Activated CD4-positive, CD25-positive, alpha-beta regulatory T cell (primary cell): ENCODE results near the gene NEK7.
"Not testable (repeated sequence)": the region's sequence is repeated elsewhere in the genome, so short reads cannot be mapped to it uniquely, and the experiment has no call there.

Experiments used
- DNase-seq, 4 experiments: peaks; one replicate each; lab custom pipeline; 2025; lab: John Stamatoyannopoulos, UW

NEK7 gene

GRCh38 chr1:198156745-198157240 is at the start of gene NEK7:
Gene NEK7 (plus strand): TSS chr1:198156998. CDS start chr1:198232581, 75,583 bp downstream.
- DNase-seq, result peak; percentile 18 to 46 (median 34)

DNA sequence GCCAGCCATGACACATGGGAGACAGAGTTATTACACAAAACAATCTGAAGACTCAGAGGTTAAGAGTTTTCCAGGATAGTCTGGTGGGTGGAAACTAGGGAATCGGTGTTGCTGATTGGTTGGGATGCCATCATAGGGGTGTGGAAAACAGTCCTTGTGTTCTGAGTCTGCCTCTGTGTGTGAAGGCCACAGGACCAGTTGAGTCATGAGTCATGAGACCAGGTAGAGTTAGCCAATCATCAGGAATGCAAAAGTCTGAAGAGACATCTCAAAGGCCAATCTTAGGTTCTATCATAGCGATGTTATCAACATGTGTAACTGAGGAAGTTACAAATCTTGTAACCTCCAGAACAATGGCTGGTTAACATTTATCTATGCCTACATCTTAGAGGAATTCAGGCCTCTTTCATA is 49.7 kb upstream of the NEK7 start:
- no peak for DNase-seq

DNA sequence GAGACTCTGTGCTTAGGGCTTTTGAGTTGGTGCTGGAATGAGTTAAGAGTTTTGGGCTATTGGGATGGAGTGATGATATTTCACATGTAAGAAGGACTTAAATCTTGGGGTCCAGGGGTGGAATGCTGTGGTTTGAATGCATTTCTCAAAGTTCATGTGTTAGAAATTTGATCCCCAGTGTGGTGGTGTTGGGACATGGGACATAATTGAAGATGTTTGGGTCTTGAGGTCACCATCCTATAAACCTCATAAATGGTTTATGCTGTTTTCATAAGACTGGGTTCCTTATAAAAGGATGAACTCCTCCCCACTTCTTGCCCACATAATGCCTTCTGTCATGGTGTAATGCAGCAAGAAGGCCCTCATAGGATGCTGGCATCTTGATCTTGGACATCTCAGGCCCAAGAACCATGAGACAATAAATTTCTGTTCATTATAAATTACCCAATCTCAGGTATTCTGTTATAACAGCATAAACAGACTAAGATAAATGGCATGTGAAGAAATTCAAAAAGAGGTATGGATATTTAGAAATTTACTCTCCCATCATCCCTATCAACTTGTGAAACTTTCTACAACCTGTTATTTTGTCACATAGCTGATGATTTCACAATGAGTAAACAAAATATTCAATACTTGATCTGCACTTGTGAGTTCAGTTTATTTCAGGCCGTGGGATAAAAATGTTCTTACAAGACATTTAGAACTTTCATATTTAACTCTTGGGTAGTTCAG is 48.0 kb upstream of the NEK7 start:
- DNase-seq, result no peak

GRCh38 chr1:198109371-198109715 is 47.5 kb upstream of the NEK7 start:
- no peak for DNase-seq

DNA sequence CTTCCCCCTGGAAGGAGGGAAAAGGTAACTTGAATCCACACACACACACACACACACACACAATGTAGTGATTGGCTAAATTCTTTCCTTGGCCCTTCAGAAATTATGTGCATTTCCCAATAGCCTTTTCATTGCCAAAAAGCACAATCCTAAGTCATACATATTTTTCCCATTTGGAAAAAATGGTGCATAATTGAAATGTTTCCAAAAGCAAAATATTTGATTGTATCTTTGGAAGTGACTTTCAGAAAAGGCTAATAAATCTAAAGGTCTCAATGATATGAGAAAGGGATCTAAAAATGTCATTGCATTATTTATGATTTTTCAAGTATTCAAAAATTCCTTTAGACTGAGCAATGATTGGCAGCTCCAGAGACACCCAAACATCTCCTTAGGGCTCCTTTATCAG is 43.5 kb upstream of the NEK7 start:
- no peak for DNase-seq

DNA sequence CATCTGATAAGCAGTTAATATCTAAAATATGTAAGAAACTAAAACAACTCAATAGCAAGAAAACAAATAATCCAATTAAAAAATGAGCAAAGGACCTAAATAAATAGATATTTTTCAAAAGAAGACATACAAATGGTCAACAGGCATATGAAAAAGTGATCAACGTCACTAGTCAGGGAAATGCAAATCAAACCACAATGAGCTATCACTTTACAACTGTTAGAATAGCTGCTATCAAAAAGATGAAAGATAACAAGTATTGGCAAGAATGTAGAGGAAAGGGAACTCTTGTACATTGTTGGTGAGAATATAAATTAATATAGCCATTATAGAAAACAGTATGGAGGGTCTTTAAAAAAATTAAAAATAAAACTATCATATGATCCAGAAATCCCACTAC is 40.7 kb upstream of the NEK7 start:
- no peak for DNase-seq

DNA sequence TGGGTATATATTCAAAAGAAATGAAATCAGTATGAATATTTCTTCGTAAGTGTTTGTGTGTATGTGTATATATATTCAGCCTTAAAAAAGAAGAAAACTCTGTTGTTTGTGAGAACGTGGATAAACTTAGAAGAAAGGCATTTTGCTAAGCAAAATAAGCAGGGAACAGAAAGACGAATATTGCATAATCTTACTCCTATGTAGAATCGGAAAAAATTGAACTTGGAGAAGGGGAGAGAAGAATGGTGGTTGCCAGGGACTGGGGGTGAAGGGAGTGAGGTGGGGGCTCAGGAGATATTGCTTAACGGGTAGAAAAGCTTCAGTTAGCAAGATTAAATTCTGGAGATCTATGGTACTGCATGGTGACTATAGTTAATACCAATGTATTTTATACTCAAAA is 40.3 kb upstream of the NEK7 start:
- DNase-seq, result no peak

GRCh38 chr1:198117267-198117666 is 39.5 kb upstream of the NEK7 start:
- DNase-seq, result no peak

- no peak for DNase-seq
Measured at GRCh38 chr1:198118134-198118533, 38.7 kb upstream of the NEK7 start.

DNA sequence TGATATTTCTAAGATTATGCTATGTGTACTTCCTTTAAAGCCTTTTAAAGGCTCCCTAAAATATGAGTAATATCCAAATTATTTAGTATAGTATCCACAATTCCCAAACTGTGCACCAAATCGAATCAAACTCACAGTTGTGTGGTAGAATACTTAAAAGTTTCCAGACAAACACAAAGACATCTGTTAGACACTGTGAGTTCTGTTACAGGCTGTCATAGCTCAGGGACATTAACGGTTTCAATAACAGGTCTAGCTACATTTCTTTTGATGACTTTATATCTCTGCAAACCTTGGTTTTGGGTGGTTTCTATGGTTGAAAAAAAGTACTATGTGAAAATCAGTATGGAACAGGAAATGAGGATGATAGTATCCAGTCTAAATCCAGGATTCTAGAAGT is 36.9 kb upstream of the NEK7 start:
- DNase-seq, result no peak

GRCh38 chr1:198121056-198121826 is 35.6 kb upstream of the NEK7 start:
- no peak for DNase-seq

DNA sequence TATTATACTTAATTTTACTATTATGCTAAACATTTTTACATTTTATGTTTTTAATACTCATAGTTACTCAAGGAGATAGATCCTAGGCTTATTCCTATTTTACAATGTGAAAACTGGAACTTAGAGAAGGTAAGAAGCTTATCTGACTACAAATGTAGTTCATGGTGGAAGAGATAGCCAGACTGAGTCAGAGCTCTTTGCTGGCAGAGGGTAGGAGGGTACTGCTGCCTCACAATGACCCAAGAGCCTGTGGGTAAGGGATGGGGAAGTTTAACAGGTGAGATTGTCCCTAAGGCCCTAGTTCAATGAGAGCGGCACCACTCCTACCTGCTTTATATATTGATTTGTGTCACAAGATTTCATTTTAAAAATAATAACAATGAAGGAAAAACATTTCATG is 34.1 kb upstream of the NEK7 start:
- DNase-seq, result no peak

GRCh38 chr1:198123133-198123532 is 33.7 kb upstream of the NEK7 start:
- no peak for DNase-seq

DNA sequence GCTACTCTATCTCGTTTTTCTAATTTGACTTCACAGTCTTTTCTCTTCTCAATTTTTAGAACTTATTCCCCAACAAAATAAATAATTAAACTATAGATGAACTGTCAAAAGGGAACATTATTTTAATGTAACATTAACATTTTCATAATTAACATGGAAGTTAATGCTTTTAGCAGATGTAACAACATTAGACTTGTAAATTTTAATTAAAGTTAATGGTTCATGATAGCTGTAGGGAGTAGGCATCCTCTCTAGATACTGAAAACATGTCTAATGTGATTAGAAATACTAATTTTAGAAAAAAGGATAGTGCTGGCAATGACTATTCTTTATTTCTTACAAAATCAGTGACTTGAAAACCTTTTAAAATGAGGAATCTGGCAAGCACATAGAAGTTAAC is 32.1 kb upstream of the NEK7 start:
- no peak for DNase-seq

GRCh38 chr1:198125995-198126735 is 30.6 kb upstream of the NEK7 start:
- no peak for DNase-seq

DNA sequence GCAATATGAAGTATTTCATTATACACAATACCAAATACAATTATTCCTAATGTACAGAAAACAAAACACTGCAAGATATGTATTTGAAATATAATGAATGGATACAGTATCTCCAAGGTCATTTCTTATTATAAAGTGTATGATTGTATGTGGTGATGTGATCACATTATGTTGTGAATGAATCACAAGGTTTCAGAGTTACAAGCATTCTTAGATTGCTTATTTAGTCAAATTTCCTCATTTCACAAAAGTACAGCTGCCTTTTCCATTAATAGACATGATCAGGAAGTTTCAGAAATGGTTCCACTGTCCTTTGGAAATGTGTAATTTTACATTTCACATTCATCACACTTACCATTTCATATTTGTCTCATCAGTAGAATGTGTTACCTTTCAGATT is 28.3 kb upstream of the NEK7 start:
- no peak for DNase-seq

GRCh38 chr1:198130053-198130452 is 26.7 kb upstream of the NEK7 start:
- DNase-seq, result not testable (repeated sequence)

DNA sequence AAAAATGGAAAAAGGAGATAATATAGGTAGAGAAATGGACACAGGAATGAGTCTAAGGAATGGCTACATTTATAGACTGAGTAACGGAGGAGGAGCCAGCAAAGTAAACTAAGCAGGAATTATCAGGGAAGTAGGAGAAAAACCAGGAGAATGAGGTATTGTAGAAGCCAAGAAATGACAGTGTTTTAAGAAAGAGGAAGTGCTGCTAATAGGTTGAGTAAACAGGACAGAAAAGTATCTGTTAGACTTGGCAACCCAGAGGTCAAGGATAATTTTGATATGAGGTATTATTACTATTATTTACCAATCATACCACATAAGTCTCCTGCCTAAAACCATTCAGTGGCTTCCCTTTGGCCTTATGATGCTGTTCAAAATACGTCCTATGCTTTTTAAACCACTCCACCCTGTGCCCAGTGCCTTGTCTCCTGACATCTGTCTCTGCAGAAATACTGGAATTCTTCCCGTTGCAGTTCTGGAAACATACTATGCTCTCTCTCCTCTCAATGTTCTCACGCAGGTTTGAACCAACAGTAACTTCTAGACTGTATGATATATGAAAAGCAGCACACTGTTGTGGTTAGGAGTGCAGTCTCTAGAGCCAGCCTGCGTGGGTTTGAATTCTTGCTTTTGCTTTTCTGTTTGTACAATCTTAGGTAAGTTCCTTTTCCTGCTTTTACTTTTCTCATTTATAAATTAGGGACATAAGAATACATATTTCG is 24.6 kb upstream of the NEK7 start:
- DNase-seq, result no peak

GRCh38 chr1:198134252-198134651 is 22.5 kb upstream of the NEK7 start:
- no peak for DNase-seq

GRCh38 chr1:198135366-198135765 is 21.4 kb upstream of the NEK7 start:
- DNase-seq, result no peak

DNA sequence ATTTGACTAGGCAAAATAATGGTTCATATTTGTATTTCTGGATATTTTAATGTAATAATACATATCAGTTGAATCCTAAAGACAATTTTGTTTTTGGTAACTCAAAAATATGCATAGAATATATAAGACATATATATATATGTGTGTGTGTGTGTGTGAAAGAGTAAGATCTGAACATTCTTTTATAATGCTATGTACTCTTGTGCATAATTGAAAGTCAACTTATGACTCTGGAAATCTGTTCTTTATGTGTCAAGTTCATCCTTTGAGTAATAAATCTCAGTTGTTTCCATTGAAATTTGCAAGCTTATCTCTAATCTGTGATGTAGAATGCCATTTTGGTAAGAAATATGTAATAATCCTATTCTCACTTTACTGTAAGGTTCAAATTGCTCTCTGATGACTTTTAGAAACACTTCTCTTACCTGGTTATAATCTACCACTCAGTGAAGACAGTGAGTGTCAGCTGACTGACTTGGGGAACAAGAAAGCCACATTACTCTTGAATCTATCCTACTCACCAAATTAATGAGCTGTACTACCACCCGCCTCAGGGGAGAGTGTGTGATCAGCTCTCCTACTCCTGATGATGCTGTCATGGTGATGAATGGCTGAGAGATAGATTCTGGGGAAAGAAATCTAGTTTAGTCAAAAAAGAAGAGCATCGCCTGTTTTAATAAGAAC is 15.0 kb upstream of the NEK7 start:
- DNase-seq, result no peak

GRCh38 chr1:198143797-198144196 is 13.0 kb upstream of the NEK7 start:
- DNase-seq, result no peak
